ENCODE results near the gene ZFP36L1.

Gene ZFP36L1, protein sequence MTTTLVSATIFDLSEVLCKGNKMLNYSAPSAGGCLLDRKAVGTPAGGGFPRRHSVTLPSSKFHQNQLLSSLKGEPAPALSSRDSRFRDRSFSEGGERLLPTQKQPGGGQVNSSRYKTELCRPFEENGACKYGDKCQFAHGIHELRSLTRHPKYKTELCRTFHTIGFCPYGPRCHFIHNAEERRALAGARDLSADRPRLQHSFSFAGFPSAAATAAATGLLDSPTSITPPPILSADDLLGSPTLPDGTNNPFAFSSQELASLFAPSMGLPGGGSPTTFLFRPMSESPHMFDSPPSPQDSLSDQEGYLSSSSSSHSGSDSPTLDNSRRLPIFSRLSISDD

DNA sequence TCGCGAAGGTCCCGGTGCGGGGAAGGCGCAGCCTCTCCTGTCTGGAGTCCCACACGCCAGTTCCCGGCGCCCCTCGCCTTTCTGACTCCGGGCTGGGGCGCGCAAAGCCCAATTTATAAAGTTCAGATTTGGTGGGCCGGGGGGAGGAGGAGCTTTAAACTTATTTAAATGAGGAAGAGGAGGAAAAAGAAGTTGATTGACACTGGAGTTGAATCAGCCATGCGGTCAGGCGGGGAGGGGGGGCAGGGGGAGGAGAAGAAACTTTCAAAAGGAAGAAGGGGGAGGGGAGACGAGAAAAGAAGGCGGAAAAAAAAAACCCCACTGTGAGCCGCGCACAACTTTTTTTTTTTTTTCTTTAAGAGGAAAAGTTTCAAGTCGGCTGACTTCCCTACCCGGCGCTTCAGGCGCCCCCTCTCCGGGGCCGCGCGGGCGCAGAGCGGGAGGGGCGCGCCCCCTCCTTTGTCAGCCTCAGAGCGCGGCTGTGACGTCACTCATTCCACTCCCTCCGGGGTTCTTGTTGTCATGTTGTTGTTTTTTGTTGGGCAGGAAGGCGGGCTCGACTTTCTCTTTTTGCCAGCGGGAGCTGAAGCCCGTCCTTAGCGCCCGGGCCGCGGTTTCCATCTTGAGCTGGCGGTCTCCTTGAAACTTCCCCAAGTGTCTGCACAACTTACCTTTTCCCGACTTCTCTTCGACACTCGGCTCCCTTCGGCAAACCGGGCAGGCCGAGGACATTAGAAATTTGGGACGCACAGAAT lies at the start of gene ZFP36L1:
Gene ZFP36L1, minus strand, starts transcription at position 89 of the 755 bp plus-strand sequence. CDS start 129 bp downstream, outside the sequence.
- peak; percentile 71 for DNase-seq (ENCODE audit: low read depth, low spot score)

DNA sequence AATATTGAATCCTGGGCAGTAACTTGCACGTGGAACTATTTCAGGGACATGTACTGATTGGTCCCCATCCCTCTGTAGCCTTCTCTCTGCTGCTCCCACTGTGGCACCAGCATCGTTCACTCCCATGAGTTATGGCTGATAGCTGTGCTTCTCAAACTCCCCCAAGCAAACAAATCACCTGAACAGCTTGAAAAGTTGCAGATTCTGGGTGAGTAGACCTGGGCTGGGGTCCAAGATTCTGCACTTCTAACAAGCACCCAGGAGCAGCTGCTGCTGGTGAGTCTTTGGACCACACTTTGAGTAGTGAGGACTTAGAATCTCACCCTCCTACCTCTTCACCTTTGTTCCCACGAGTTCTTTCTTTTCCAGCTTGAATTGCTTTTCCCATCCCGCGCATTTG lies 49.4 kb upstream of the ZFP36L1 start:
- DNase-seq (ENCODE audit: low read depth, low spot score): no peak

DNA sequence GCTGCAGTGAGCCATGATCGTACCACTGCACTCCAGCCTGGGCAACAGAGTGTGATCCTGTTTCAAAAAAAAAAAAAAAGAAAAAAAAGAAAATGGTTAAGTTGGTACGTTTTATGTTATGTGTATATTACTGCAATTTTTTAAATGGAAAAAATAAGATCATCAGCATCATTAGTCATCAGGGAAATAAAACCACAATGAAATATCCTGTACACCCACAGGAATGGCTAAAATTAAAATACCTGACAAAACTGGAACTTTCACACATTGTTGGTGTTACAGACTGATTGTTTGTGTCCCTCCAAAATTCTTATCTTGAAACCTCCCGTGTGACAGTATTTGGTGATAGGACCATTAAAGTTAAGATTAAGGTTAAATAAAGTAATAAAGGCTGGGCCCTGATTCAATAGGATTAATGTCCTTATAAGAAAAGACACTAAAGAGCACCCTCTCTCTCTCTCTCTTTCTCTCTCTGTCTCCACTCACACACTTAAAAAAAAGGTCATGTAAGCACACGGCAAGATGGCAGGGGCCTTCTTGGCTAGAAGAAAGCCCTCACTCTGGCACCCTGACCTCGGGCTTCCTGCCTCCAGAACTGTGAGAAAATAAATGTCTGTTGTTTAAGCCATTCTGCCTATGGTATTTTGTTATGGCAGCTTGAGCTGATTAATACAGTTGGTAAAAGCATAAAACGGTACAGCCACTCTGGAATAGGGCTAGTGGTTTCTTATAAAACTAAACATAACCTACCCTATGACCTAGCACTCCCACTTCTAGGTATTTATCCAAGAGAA lies 48.3 kb upstream of the ZFP36L1 start:
- no peak for DNase-seq (ENCODE audit: low read depth, low spot score)

DNA sequence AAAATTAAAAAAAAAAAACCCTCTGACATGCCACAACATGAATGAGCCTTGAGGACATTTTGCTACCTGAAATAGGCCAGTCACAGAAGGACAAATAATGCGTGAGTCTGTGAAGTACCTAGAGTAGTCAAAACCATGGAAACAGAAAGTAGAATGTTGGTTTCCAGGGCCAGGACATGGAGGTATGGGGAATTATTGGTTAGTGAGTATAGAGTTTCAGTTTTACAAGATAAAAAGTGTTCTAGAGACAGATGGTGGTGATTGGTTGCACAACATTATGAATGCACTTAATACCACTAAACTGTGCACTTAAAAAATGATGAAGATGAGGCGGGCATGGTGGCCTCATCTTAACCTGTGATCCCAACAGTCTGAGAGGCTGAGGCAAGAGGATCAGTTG lies 47.6 kb upstream of the ZFP36L1 start:
- DNase-seq (ENCODE audit: low read depth, low spot score): no peak

DNA sequence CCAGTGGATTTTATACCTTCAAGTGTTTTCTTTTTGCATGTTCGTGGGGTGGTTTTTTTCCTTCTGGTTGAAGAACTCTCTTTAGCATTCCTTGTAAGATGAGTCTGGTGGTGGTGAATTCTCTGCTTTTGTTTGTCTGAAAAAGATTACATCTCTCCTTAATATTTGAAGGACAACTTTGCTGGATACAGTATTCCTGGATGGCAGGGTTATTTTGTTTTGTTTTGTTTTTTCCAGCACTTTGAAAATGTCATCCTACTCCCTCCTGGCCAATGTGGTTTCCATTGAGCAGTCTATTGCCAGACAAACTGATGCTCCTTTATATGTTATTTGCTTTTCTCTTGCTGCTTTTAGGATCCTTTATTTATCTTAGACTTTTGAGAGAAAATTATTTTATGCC lies 43.2 kb upstream of the ZFP36L1 start:
- no peak for DNase-seq (ENCODE audit: low read depth, low spot score)

DNA sequence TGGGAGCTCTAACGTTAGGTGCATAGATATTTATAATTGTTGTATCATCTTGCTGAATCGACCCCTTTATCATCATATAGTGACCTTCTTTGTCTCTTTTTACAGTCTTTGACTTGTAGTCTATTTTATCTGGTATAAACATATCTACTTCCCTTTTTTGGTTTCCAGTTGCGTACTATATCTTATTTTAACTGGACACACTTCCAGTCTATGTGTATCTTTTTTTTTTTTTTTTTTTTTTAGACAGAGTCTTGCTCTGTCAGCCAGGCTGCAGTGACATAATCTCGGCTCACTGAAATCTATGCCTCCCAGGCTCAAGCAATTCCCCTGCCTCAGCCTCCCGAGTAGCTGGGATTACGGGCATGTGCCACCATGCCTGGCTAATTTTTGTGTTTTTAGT lies 41.9 kb upstream of the ZFP36L1 start:
- no peak for DNase-seq (ENCODE audit: low read depth, low spot score)

DNA sequence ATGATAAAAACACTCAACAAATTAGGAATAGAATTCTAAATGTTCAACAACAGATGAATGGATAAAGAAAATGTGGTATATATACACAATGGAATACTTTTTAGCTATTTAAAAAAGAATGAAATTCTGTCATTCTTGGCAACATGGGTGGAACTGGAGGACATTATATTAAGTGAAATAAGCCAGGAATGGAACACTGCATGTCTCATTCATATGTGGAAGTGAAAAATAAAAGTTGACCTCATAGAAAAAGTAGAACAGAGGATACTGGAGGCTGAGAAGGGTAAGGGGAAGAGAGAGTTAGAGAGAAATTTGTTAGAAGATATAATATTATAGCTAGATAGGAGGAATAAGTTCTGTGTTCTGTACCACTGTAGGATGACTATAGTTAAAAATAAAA lies 35.8 kb upstream of the ZFP36L1 start:
- no peak for DNase-seq (ENCODE audit: low read depth, low spot score)

DNA sequence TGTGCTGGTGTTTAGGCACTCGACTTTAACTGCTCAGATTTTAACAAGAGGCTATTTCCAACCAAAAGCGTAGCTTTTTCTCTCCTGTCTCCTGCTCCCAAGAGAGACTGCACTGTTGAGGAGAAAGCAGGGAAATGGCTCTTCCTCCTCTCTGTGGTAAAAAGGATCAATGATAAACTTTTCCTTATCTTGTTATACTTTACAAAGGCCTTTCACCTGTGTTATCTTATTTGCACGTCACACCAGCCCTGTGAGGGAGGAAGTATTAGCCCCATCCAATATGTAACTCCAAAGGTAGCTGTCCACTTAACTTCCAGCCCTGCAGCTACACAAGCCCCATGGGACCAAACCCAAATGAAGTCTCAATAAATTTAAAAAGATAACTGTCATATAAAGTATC lies 32.9 kb upstream of the ZFP36L1 start:
- no peak for DNase-seq (ENCODE audit: low read depth, low spot score)

DNA sequence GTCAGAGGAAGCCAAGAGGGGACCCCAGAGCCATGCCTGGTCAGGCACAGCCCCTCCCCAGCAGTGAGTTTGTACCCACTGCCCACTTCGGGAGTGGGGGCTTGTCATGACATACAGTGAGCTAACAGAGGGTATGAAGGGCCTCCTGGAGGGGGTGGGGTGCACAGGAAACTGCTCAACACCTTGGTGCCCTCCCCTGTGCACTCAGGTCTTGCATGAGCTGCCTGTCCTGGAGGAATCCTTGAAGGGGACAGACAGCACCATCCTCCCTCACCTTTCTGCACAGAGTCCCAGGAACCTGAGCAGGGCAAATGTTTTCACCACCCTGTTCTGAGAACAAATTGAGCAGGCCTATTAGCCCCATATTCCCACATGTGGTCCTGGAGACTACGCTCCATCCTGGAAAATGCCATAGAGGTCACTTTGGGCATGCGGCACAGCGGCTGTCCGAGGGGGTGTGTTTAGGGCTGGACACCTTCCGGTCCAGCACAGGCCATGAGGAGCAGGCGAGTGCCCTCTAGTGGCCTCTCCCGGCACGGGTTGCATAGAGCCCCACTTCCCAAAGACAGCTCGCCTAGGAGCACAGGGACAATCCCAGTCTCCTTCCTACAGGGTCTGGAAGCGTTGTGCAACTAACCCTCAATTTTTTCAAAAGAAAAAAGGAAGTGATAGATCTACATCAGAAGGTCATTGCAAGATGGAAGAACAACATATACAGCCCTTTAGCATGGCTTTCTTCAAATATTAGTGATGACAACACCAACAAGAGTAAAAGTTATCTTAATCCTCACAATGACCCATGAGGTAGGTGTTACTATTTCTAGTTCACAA lies 31.9 kb upstream of the ZFP36L1 start:
- no peak for DNase-seq (ENCODE audit: low read depth, low spot score)

DNA sequence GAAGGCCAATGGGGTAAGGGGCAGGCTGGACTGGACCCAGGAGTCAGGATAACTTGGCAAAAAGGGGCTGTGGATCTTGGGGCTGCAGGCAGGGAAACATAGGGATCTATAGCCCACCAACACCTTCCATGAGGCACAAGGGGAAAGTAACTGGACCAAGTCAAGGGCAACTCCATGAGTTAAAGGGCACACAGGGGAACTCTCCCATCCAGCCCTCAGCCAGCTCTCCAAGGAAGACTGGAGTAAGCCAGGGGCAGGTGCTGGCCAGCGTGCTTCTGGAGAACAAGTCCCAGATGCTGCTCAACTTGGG lies 31.3 kb upstream of the ZFP36L1 start:
- DNase-seq (ENCODE audit: low read depth, low spot score): no peak

DNA sequence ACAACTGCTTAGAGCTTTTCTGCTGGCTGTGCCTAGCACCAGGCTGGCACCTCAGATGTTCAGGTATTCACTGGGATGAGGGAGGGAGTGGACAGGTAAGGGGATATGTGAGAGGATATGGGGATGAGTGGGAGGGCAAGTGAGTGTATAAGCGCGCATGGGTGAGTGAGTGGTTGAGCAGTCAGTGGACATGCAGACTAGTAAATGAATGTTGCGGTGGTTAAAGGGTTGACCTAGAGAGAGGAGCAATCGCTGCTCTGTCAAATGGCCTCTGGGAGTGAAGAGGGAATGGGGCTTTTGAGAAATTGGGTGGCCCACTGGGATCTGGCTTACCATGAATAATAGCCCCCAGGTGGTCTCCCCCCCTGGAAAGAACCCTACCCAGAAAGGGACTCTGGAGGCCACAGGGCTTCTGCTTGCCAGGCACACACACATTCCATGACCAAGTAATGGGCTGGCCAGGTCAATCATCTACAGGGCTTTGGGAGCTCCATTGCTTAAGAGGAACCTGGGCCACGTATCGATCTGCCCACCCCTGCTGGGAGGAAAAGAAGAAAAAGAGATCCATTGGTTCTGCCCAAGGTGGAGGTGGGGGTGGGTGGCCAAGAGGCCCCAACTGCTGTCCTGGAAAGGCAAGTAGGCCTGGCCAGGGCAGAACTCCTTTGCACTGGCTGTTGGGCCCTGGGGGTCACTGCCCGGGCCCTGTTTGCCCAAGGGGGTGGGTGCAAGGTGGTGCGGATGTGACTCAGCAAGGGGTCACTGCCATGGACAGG lies 30.8 kb upstream of the ZFP36L1 start:
- no peak for DNase-seq (ENCODE audit: low read depth, low spot score)

DNA sequence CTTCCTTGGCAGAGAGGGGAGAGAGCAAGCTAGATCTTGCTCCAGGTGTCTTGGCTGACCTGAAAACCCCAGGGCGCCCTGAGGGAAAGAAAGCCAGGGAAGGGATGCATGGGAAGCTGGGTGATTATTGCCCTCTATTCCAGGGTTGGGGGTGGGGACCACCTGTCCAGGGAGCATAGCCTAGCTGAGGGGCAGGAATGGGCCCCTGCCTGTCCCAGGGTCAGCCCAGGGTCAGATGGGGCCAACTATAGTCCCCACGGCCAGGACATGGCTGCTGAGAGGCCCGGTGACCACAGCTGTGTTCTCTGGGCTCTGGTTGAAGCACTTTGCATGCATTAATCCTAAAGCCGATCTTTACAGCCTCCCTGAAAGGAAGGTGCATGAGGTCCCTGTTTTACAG lies 30.1 kb upstream of the ZFP36L1 start:
- DNase-seq (ENCODE audit: low read depth, low spot score): no peak

DNA sequence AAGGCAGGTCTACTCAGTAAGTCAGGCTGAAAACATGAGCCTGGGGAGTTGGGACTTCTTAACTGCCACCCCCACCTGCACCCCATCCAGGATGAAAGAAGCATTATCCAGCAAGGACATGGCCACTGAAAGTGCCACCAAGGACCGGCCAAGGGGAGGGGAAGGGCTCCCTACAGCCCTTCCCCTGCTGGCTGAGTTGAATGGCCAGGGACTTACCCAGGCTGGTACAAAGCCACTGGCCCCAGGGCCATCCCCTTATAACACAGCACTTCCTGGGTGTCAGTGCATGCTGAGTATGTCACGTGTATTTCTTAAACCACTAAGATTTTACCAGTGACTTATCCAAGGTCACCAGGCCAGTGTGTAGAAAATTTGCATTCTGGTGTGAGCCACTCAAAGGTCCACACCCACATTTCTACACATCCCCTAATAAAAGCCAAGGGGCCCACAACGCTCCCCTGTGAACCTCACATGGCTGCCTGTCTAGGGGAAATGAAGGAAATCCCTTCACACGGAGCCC lies 29.3 kb upstream of the ZFP36L1 start:
- no peak for DNase-seq (ENCODE audit: low read depth, low spot score)

DNA sequence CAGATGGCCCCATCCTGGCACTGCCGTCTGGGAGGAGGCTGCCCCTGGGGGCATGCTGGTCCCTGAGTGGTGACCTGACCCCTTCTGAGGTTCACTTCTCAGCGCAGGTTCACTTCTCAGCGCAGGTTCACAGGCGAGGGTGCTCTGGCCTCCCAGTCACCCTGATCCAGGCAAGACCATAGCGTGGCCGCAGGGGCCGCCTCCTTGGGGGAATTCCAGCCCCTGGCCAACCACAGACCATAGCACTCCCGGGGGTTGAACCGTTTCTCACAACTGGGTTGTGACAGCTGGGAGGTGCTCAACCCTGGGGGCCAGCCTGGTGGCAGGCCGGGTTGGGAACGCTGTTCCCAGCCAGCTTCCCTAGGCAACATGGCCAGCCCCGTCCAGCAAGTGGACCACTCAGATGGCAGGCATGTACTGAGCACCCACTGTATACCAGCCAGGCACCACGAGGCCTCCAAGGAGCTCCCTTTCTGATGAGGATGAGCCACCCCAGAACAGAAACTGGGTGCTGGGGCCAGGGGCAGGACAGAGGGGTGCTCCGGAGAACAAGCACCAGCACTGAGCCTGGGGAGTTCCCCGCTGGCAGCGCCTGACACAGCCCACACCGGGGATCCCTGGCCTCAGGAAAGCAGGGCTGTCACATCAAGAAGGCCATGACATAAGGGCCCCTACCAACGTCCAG lies 28.3 kb upstream of the ZFP36L1 start:
- DNase-seq (ENCODE audit: low read depth, low spot score): no peak

DNA sequence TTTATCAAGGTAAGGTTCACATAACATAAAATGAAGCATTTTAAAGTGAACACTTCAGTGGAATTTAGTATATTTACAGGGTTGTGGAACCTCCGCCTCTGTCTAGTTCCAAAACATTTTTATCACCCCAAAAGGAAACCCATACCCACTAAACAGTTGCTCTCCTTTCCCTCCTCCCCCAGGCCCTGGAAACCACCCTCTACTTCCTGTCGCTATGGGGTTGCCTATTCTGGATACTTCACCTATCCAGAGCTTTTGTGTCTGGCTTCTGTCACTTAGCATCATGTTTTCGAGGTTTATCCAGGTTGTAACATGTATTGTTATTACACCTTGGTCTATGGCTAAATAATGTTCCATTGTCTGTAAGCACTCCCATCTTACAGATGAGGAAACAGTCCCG lies 27.7 kb upstream of the ZFP36L1 start:
- DNase-seq (ENCODE audit: low read depth, low spot score): no peak

DNA sequence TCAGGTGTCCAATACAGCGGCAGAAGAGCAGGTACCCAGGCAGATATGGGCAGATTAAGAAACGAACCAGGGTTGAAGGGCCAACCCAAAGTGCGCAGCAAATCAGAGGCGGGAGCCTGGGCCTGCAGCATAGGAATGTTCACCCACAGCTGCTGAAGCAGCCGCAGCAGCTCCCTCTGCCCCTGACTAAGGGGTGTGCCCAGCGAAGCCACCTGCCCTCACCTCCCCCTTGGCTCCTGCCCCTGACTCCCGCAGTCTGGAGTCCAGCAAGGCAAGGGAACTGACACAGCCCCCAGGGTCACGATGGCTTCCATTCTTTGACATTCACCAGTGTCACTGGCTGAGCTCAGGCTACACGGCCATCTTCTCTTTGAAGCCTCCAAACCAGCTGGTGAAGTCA lies 27.3 kb upstream of the ZFP36L1 start:
- DNase-seq (ENCODE audit: low read depth, low spot score): no peak

DNA sequence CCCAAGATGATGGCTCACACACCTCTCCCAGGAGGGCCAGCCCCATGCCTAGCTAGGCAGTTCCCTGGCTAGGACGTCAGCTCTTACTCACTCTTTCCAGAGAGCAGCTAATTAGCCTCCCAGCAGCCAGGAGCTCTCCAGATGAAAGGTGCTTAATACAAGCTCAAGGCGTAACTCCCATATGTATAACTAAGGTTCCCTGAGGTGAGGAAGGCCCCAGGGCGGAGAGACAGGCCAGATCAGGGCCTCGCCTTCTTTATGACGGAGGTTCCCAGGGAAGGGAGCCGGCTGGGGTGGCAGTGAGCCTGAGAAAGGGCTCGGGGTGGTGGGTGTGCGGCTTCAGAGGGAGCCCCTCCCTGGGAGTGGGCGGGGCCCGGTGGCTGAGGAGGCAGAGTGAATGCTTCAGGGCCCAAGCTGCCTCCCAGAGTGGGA lies 26.4 kb upstream of the ZFP36L1 start:
- no peak for DNase-seq (ENCODE audit: low read depth, low spot score)

DNA sequence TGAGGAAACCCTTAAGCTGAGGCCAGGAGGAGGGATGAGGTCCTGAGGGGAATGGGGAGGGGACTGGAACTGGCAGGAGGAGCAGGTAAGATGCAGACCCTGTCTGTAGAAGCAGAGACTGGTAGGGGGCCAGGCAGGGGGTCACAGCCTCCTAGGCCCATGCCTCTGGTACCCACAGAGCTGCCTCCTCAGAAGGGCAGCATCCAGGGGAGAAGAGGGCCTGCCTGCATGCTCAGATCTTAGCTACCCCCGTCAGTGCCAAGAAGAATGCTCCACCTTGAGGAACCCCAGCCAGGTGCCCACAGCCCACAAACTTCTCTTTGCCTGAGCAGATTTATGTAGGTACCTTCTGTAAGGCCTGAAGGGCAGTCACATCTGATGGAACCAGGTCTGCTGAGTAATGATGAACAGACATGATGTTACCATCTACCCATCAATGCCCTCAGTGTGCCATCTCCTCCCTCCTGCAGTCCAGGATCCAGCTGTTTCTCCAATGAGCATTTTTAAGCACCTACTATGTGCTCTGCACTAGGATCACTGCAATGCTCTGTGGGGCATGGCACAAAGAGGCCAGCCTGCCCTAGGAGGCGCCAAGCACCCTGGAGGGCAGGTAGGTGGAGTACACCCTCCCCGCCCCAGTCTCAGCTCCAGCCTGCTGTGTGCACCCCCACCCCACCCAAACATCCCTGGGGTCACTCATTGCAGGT lies 24.8 kb upstream of the ZFP36L1 start:
- DNase-seq (ENCODE audit: low read depth, low spot score): no peak

DNA sequence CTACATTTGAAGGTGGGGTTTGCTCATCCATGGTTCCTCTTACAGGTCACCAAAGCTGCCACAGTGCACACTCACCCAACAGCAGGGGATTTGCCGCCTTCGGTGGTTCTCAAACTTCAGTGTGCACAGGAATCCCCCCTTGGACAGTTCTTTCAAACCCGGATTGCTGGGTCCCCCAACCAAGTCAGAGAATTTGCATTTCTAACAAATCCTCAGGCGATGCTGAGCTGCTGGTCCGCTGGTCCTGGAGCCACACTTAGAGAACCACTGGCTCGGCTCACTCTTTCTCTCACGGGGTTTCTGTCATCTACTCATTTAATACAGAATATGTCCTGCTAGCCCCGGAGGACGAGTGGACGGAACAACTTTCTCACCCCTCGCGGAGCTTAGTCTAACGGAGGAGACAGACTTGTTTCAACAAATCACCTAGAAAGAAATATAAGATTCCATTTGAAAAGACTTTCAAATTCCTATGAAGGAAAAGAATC lies 24.1 kb upstream of the ZFP36L1 start:
- DNase-seq (ENCODE audit: low read depth, low spot score): no peak

Measured in activated naive CD8-positive, alpha-beta T cell treated with anti-CD3 and anti-CD28 coated beads, Interleukin-2, amount 50 U/mL, for 16 hours (primary cell).